Islet of Langerhans (tissue), 1 donor: ENCODE data around the gene GK2.

ENCODE experiments used
- FAIRE-seq: peaks from one replicate; lab custom pipeline; 2011; peaks lifted over from hg19 to GRCh38; lab: Jason Lieb, UNC

GK2 gene

GRCh38 chr4:79408063-79408462, at the start of gene GK2:
Gene GK2, minus strand, starts transcription at chr4:79408228. Its CDS starts 28 bp downstream, at chr4:79408200.
- no peak for FAIRE-seq

DNA sequence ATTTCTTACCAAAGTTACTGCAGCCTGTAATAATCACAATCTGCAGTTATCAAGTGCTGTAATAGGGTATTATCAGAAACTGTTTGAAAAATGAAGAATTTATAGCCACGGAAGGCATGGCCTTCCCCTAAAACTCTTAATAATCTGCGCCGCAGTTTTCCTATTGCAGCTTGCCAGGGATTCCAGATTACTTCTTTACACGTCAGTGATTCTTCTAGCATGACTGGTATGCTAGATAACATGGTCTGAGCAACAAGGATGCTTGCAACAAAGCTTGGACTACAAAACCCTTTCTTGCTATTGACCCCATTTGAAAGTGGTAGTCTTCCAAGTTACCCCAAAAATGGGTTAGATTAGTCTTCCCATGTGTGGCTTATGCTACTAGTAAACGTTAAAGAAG, 47.2 kb upstream of the GK2 start:
- FAIRE-seq = no peak

GRCh38 chr4:79454656-79455055, 46.6 kb upstream of the GK2 start:
- no peak for FAIRE-seq

DNA sequence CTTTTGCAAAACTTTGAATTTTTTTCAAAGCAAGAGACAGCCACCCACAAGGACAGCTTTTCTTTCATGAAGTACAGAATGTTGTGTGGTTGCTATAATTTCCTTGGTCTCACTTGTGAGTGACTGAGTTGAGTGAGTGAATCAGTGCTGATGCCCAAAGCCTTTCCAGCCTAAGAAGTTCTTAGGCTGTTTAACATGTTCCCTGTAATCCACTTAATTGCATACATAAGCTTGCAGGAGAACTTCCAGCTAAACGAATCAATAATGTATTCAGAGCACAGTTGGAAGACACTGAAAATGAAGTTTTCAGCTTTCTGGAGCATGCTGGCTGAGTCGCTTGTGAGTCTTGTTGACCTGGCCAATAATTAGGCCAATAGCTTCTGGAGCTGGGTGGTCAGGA, 42.0 kb upstream of the GK2 start:
- FAIRE-seq = no peak

GRCh38 chr4:79446145-79446544, 38.1 kb upstream of the GK2 start:
- peak; percentile 38 for FAIRE-seq

DNA sequence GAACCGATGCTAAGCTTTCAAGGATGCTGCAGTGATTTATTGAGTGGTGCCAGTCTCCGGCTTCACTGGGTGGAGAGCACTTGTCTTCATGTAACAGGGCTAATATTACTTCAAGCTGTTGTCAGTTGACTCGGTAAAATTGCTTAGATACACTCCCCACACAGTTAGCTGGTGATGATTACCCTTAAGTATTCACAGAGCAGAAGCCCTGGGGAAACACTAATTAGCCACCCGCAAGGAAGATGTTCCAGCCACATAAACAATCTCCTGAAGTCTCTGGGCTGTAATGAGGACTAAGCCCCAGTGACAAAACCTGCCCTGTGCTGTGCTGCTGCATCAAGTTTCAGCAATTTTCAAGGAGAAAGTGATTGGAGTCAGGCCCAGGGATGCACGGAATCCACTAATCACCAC, 37.3 kb upstream of the GK2 start:
- no peak for FAIRE-seq

DNA sequence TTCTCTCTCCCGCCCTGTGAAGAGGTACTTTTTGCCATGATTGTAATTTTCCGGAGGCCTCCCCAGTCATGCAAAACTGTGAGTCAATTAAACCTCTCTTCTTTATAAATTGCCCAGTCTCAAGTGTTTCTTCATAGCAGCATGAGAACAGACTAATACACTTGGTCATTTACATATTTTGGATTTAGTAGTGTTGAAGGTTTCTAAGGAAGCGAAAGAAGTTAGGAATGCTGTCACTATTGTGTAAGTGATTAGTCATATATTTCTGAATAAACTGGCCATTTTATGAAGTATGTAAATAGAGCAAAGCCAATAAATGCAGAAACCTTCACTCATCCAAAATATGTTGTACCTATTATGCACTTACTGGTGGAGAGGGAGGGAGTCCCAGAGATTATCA, 34.4 kb upstream of the GK2 start:
- FAIRE-seq = no peak

GRCh38 chr4:79439489-79439888, 31.5 kb upstream of the GK2 start:
- FAIRE-seq = no peak

GRCh38 chr4:79431839-79432238, 23.8 kb upstream of the GK2 start:
- no peak for FAIRE-seq

DNA sequence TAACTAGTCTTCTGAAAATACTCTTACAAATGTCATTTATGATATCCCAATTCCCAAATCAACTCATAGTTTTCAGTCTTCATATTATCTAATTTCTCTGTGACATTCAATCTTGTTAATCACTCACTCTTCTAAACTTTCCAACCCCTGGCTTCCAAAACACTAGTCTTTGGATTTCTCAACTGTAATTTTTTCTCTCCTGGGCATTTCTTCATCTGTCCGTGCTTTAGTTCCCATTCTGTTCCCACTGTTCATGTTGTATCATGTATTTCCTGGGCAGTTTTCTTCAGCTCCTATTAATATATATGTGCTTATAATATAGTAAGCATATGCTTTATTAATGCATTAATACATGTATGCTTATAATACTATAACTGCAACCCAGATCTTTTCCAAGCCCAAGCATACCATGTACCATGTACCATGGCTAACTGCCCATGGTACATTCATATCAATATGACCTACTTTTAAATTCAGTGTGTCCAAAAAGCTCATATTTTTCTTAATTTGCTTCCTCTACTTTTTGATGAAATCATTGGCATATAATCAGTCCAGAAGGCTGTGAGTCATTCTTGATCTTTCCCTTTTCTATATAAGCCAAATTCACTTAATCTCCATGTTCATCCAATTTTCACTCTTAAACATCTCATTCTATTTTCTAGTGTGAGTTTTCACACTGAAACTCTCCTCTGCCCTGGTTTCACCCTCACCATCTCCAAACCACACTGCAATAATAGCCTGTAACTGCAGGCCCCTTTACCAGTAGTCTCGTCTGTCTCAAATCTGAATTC, 21.3 kb upstream of the GK2 start:
- FAIRE-seq = no peak

DNA sequence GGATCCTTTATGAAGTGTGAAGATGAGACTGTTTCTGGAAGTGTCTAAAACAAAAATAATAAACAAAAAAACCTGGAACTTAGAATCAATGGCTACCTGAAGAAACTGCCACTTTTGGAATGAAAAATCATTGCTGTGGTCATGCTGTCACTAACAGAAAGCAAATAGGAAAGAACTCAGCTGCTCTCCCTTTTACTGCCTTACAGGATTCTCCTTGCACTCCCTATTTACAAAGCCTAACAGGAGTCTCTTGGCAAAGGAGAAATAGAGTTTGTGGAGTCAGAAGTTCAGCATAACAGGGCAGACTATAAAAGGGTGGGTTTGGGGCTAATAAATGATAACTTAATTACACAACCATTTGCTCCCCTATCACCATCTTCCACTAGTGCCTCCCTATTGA, 19.0 kb upstream of the GK2 start:
- FAIRE-seq = no peak

DNA sequence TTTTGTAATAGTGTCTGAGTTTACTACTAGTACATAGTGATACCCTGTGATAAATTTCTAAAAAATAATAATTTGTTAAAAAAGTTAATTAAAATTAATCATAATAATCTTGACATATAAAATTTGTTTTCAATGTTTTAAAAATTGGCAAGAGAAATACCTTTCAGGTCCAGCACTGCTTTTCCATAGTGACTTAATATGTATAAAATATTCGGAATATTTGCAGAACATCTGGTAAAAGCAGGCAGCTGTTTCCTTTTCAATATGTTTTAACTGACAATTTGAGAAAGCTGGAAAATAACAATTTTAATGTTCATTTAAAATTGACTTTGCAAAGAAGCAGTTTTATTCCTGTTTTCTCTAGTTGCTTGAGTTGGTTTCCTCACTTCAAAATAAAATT, 17.6 kb upstream of the GK2 start:
- peak; percentile 13 for FAIRE-seq

DNA sequence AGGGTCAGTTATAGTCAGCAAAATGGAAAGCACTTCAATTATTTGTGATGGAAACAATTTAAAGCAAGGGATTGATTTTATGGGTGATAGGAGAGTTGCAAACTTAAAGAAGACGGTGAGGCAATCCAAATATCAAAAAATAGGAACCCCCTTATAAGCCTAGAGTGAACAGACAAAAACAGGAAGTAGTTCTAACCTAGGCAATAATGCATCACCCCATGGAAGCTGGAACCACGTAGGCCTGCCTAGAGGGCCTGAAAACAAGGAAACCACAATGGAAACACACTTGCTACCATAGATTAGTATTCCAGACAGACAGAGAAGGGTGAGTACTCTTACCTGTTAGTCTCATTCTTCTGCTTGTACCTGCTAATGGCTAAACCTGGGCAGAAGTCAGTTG, 13.5 kb upstream of the GK2 start:
- FAIRE-seq = no peak

DNA sequence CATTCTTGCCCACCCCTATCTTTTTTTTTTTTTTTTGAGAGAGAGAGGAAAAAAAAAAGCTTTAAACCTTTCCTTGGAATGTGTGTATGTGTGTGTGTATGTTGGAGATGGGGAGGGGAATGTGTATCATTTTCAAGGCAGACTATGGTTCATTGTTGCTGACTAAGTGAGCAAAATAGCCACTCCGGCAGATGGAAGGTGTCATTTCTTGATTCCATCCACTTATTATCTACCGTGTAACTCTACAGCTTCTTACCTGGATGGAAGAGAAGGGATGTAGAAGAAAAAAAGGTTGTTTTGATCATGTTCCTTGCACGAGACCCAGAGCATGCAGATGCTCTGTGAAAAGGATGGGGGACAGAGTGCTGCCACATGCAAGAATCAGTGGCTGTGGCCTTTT, 5.9 kb upstream of the GK2 start:
- no peak for FAIRE-seq

DNA sequence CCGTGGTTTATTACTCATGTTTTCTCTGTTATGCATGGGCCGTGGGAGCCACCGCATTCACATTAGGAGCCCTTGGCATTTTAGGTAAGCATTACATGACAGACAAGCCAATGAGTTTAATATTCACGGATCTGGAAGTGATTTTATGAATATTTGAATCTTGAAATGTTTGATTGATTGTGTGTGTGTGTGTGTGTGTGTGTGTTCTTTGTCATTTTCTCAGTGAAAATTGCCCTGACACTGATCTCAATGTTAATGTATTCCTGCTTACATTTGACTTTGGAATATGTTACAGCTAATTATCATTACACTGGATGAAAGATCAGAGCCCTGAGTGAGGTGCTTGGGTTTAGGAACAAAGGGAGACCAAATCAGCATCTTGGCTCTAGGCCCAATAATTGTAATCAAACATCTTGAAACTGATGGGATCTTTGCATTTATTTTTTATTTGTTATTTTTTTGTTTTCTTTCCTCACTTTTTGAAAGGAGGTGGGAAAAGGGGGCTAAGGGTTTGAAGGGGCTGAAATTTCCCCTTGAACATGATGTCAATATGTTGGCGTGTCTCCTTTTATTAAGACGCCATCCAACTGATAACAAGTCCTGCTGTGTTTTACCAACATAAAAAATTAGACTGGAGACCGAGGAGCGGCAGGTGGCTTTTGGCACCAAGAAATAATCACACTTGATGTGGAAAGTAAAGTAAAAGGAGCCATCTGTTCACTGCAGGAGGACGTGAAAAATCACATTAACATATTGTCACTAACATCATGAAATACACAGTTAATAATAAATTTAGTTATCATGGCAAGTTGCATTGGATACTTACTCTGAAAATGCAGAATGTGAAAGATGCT, 5.2 kb upstream of the GK2 start:
- FAIRE-seq = no peak

DNA sequence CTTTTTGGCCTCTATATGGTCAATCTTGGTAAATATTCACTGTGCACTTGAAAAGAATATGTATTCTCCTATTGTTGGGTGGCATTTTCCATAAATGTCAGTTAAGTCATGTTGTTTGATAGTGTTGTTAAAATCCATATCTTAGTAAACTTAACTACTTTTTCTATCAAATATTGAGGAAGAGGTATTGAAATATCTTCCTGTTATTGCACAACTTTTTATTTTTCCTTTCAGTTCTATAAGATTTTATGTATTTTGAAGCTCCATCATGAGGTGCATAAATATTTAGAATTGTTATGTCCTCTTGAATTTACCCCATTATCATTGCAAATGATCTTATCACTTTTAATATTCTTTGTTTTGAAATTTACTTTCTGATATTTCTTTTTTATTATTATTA, 3.4 kb downstream of the GK2 start:
- FAIRE-seq = no peak

- no peak for FAIRE-seq
Observed at GRCh38 chr4:79403356-79403755, 4.7 kb downstream of the GK2 start.

DNA sequence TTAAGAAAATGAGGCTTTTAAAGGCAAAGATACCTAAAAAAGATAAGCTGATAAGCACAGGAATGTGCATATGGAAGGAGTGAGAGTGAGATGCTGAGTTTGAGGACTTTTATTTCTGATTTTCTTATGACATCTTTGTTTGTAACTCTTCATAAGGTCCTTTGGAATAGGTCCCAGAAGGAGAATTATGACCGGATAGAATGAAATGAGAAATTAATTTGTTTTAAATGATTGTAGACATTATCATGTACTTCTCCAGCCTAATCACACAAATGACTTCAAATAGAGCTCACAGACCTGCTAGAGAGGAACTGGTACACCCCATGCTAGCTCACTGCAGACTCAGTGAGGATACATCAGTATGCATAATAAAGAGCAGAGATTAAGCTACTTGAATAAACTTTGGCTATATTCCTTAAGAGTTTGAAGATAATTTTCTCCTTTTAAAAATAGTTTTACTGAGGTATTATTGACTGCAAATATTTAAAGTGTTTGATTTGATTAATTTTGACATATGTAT, 5.6 kb downstream of the GK2 start:
- no peak for FAIRE-seq

DNA sequence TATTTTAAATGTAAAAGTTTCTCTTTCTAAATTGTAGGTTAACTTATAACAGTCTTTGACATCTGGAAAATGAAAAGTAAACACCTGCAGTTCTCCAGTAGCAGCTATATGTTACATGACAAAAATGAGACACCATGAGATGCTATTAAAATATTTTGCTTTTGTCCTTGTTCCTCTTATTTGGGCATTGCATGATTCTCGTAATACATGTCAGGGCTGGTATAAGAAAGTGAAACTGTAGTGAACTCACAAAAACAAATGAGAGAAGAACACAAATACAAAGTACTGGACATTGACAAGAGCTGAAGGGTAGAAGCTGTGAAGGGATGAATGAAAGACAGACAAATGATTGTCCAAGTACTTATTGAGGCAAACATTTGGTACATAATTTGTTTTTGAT, 9.0 kb downstream of the GK2 start:
- no peak for FAIRE-seq

GRCh38 chr4:79397951-79398350, 10.1 kb downstream of the GK2 start:
- no peak for FAIRE-seq

DNA sequence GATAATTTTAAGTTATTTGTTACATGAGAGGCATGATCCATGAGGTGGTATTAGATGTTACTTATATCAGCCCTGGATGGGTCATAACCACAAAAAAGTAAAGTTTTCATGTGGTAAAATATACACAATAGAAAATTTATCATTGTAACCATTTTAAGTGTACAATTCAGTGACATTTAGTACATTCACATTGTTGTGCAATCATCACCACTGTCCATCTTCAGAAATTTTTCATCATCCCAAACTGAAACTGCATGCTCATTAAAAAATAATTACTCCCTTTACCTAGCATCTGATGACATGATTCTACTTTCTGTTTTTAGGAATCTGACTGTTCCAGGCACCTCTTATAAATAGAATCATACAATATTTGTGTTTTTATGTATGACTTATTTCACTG, 11.2 kb downstream of the GK2 start:
- FAIRE-seq = no peak

DNA sequence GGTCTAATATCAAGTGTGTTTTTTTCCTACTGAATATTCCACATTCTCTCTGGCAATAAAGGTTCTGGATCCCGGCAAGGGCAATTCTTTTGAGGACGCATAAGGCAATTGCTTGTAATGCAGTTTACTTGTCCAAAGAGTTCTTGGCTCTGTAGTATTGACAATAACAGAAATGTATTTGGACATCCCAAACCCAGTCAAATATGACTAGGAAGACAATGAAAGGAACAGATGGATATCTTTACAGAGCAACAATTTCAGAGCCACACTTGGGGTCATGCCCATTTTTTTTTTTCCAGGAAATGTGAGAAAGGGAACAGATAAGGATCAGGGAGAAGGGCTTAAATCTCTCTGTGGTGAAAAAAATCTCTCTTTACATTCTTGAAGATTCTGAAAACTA, 12.2 kb downstream of the GK2 start:
- no peak for FAIRE-seq

GRCh38 chr4:79390890-79391289, 17.1 kb downstream of the GK2 start:
- FAIRE-seq = no peak

GRCh38 chr4:79385641-79386040, 22.4 kb downstream of the GK2 start:
- FAIRE-seq = no peak
